ENCODE results near the gene ZBTB7C.
A peak's percentile ranks its signal among the peaks of the same experiment; 100 is the strongest.

ZBTB7C gene

DNA sequence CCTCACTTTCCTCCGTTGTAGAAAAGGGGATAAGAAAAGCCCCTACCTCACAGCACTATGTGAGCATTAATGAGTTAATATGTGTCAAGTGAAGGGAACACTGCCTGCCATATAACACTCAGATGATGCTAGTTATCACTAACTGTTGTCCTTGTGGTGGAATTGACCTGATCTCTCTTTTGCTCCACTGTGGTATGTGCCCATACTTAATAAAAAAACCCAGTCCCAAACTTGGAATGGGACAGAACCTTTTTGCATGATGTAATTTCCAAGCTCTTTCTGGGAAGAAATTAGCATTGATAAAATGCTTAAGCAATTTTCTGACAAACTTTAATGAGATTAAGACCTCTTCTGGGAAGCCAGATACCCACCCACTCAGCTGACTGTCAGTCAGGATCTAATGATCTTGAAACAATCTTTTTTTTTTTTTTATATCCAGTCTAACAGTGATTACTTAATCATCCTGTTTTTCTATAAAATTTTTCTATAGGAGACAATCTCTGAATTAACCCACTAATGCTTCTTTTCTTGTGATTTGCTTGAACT lies 158.7 kb downstream of the ZBTB7C start:
- DNase-seq, result no peak

DNA sequence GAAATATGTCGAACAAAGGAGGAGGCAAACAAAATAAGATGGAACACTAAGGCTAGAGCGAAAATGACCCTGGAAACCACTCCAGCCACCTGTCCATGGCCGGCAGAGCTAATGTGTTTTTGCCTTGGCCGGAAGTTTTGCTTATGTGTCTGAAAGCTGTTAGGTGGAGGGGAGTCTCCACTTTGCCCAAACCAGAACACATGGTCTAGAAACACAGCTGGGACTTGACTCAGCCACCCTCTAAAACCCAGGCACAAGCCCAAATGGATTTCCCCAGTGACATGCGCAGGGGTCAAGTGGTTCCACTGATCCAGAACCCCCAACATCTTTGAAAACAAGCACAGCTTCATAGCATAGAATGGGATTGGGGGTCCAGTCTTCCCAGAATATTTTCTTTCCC lies 159.3 kb downstream of the ZBTB7C start:
- no peak for DNase-seq

DNA sequence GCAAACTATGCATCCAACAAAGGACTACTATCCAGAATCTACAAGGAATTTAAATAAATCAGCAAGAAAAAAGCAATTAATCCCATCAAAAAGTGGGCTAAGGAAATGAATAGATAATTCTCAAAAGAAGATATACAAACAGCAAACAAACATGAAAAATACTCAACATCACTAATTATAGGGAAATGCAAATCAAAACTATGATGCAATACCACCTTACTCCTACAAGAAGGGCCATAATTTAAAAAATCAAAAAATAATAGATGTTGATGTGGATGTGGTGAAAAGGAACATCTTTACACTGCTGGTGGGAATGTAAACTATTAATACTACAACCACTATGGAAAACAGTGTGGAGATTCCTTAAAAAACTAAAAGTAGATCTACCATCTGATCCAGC lies 164.7 kb downstream of the ZBTB7C start:
- DNase-seq, result no peak

DNA sequence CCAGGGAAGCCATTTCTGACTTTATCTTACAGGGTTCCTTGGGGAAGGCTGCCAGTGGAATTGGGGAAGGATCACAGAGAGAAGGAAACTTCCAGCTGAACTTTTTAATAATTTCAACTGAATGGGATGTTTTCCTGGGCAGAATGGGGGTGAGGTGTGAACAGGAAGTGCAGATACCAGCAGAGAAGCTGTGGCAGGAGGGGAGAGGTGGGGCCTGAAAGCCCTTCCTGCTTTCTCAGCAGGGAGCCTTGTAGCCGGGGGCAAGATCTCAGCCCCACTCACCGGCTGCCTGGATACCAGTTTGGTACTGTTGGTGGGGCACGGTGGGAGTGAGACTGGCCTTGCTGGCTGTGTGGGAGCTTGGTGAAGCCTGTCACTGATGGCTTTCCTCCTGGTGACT lies 170.5 kb downstream of the ZBTB7C start:
- DNase-seq, result no peak

DNA sequence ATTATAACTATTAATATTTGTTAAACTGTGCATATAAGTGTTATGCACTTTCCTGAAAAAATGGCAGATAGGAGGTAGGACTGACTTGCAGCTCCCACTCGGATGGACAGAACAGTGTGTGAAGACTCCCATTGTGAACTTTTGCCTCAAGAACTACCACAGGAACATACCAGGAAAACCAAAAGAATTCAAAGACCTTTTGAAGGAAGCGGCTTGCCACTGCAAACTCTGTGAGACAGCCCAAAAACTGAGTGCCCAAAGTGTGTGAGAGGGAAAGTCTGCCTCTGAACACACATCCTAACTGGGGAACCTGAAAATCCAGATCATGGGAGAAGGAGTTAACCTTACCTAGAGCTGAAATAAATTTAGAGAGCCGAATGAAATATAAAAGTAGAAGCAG lies 171.0 kb downstream of the ZBTB7C start:
- no peak for DNase-seq

DNA sequence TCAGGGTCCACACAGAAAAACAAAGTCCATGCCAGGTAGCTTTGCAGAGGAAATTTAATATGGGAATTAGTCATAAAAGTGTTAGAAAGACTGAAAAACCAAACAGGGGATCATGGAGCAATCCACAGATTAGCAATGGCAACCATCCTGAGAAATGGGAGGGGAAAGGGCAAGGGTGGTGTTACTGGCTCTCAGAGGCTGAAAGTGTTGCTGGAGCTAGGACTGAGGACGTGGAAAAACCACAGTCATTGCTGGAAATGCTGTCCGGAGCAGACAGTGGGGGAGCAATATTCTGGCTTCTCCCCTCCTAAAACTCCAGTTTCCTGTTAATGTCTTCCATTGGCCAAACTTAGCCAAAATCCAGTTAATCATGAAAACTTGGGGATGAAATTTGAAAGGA lies 172.4 kb downstream of the ZBTB7C start:
- no peak for DNase-seq

DNA sequence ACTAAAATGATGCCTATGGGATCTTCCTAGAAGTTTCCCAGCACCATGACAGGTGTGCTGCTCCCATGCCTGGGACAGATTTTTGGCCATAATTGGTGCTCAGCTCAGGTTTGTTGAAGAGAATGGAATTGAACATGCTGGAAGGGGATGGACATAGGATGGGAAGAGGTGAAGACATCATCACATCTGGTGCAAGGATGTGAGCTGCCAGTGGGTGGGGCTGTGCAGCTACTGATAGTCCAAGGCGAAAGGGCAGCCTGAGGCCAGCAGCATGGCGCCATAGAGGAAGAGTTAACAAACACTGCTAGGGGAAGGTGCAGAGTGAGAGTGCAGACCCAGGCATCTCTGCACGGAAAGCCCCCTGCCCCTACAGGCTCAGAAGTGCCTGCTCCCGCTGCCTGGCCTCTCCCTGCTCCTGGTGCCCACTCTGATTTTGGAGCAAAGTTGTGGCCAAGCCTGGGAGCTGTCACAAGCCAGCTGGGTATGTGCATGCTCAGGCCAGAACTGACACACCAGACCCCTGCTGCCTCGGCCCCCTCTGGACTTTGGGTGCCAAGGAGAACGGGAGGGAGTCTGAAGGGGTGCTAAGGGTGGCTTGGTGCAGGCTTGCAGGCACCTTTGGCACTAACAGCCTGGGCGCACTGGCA lies 178.6 kb downstream of the ZBTB7C start:
- DNase-seq, result no peak

DNA sequence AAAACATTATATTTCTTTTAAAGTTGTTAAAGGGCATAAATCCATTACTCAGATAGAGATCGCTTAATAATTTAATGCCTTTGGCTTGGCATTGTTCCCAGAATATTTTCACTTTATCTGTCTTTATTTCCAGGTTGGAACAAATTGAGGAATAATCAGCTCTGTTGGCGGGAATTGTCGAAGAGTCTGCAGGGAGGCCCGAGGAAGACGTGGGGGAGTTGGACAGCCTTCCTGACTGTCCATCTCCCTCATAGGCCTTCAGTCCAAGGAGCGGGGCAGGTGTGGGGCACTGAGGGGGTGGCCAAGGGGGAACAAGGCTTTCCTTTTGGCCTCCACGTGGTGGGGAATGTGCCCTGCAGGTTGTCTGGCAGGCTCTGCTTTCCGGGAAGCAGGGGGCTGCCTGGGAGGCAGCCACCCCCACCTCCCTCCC lies 179.6 kb downstream of the ZBTB7C start:
- no peak for DNase-seq

DNA sequence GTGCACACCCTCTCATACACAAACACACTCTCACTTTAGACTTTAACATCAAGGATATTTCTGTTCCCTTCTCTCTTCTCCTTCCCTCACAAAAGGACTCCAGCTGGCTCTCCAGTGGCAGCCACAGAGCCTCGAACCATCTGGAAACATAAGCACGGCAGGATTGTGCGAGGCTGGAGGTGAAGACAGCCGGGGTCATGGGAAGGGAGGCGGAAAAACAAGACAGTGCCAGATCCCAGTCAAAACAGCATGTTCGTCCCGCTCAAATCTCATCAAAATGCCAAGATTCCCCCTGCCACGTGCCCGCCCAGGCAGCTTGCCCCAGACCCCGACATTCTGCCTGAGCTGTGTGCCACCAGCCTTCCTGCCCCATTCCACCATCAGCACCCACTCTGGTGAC lies 180.3 kb downstream of the ZBTB7C start:
- DNase-seq, result no peak

DNA sequence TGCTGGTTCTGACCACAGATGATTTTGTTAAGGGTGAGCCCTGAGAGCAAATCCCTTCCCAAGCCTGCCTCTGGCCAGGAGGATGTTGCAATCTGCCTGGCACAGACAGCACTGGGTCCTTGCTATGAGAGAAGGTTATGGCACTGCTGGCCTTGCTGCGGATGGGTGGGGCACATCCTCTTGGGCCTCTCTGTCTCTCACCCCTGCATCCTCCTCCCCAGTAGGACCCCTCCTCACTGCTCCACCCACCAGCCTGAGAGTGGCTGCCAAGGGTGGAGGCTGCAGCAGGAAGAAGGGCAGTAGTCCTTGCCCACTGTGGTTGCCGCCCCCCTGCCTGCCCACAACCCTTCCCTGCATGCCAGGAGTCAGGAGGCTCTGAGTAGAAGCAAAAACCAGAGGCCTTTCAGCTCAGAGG lies 180.9 kb downstream of the ZBTB7C start:
- DNase-seq, result no peak

DNA sequence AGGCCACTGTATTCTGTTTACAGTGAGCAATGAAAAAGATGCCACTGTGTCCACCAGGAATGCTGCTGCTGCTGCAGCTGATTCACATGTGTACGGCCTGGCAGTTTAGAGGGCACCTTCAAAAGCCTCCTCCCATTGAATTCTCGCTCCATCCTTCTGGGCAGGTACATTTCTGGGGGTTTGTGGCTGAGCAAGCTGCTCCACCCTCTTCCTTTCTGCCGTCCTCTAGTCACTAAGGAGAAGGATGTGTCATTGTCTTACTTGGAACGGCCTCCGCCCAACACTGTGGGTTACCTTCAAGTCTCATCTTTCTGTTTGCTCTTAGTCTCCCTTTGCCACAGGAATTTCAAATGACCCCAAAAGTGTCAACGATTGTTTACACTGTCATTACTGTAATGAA lies 182.0 kb downstream of the ZBTB7C start:
- DNase-seq, result no peak

DNA sequence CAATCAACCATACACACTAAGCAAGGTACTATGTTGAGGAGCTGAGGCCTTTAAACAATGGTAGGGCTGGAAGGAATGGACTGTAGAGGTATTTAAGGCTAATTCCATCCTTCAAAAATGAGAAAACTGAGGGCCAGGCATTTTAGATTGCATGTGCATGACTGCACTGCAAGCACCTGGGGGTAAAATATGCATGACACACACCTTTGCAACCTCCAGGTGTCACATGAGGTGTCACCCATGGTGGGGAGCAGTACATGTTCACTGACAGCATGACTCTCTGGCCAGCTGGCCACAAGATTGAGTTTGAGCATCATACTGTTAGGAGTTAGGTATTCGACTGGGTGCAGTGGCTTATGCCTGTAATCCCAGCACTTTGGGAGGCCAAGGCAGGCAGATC lies 182.8 kb downstream of the ZBTB7C start:
- DNase-seq, result no peak

DNA sequence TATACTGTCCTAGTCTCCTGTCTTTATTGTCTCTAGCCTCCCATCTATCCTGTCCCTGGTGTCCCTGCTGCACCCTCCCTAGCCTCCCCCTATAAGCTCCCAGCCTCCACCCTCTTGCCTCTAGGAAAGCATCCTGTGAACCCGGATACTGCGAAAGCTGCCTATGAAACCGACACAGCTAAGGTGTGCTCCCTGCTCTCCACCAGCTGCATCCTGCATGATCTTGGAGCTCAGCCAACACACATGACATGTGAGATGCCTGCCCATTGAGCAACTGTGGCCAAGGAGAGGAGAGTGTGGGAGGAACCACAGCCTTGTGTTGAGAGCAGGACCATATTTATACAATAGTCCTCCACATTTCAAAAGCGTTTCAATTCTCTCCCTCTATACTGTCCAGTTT lies 187.1 kb downstream of the ZBTB7C start:
- DNase-seq, result peak; percentile 23

DNA sequence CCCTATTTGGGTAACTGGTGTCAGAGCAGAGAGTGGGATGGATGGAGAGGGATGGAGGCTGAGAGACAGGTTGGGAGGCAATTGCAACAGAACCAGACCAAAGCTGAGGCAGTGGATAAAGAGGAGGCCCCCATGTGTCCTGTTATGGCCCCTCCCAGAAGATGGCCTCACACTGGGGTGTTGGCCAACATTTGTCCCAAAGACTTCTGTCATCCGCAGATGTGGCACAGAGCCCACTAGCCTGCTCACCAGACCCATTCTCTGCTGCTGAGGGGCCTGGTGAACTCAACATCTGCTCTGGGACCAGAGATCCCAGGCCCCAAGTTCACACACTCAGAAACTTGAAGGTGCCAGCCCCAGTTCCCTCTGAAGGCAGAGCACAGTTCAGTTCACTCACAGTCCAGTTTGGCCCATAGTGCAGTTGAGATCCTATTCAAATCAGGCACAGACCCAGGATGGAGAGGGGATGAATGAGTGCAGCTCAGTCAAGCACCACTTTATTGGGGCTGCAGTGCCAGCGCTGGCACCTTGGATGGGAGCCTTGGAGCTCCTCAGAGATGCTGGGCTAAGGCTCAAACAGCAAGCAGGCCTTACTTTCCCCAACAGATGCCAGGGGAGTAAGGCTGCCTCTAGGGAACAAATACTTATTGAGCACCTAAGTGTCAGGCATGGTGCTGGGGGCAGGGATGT lies 189.2 kb downstream of the ZBTB7C start:
- no peak for DNase-seq

DNA sequence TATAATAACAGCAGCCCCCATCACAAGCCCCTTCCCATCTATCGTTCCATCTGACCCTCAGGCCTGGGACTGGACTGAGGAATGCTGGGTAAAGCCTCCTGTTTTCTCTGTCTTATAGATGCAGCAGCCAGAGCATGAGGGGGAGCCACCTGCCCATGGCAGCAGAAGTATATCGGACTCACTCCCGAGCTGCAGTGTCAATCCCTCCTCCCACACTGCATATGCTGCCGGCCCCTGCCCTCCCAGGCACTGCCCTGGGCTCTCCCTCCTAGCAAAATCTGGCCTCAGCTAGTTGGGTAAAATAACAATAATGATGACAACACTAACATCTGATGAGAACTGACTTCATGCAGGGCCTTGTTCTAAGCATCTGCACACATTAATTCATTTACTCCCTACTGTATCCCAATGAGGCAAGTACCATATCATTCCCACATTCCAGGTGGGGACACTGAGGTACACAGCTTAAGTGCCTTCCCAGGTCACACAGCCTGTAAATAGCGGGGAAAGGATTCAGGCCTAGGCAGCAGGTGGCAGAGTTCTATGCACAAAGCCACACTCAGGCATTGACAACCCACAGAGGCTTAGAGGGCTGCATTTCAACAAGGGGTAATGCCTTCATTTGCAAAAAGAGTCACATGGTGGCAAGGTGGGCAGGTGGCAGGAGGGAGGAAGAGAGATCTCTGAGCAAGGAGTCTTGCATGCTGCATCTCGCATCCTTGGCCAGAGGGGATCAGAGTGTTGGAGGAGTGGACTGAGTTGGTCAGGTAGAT lies 190.0 kb downstream of the ZBTB7C start:
- no peak for DNase-seq

DNA sequence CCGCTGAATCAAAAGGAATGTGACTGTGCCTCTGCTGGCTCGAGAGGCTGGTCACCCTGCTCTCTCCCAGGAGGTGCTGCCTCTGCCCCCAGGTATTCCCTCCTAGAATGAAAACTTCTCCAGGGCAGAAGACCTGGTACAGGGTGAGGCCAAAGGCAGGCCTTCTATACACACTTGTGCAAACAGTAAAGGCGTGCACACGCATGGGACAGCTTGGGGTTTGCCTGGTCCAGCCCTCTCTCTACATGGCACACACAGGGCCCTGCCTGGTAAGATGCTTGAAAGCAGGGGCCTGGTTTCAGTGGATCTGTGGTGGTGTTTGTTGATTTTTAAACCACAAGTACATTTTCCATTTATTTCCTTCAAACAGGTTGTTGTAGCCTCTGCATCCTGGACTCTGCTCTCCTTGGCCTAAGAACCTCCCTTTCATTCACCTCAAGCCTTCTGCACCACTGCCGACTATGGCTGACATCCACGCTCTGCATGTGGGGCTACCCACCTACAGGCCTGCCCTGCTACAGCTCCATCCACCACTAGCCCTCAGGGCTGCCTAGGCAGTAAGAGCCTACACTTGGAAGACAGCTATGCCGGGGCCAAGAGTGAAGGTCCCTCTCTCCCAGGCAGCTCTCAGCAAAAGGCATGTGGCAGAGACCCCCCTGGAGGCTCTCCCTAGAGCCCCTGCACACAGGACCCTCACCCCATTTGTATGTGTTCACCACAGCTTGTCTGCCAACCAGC lies 190.7 kb downstream of the ZBTB7C start:
- DNase-seq, result no peak

DNA sequence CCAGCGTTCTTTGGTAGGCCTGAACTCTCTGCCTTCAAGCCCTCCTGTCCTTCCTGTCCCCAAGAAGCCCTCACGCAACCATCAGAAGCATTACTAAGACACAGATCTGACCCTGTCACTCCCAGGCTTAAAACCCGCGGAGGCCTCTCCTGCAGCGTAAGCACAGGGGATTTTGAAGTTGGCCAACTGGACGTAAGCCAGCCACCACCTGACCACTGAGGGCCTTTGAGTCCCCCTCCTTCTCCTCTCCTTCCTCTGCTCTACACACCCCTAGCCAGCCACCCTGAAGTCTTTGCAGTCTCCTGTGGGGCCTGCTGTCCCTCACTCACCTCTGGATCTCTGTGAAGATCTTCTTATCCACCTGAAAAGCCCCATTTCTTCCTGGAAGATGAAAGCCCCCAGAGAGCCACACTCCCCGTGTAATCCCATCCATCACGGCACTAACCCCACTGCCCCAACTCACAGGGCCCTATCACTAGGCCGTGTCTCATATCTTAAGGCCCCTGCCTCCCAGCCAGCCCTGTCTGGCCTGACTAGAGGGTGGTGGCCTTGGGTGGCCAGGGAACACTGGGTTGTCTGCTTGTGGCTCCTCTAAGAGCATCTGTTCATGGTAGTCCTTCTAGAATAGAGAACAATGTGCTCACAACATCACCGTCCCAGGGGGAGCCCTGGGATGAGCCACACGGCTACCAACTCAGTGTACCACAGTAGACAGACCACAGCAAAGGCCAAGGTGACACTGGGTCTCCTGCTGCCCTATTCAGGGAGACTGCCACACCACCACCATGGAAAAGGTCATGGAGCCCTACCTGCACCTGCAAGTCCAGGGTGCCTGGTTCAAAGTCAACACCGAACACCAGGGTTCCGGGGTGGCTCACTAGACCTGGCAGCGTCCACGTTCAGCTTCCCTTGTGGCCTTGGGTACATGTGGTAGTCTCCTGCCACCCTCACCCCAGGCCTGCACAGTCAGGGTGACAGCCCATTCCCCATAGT lies 191.6 kb downstream of the ZBTB7C start:
- DNase-seq, result no peak

DNA sequence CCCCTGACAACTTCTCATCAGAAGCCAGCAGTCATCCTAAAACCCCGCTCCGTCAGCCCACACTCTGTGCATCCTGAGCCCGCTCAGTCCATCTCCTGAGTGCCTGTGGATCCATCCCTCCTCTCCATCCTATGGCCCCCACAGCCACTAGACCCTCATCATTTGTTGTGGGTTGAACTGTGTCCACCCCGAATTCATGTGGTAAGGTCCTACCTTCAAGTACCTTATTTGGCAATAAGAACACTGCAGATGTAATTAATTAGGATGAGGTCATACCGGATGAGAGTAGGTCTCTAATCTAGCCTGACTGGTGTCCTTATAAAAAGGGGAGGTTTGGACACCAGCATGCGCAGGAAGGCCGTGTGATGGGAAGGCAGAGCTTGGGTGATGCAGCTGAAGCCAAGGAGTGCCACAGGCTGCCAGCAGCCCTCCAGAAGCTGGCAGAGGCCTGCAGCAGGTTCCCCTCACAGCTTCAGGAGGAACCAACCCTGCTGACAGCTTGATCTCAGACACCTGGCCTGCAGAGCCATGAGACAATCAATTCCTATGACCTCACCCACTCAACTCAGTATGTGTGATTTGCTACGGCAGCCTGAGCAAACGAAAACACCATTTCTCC lies 192.4 kb downstream of the ZBTB7C start:
- DNase-seq, result no peak

DNA sequence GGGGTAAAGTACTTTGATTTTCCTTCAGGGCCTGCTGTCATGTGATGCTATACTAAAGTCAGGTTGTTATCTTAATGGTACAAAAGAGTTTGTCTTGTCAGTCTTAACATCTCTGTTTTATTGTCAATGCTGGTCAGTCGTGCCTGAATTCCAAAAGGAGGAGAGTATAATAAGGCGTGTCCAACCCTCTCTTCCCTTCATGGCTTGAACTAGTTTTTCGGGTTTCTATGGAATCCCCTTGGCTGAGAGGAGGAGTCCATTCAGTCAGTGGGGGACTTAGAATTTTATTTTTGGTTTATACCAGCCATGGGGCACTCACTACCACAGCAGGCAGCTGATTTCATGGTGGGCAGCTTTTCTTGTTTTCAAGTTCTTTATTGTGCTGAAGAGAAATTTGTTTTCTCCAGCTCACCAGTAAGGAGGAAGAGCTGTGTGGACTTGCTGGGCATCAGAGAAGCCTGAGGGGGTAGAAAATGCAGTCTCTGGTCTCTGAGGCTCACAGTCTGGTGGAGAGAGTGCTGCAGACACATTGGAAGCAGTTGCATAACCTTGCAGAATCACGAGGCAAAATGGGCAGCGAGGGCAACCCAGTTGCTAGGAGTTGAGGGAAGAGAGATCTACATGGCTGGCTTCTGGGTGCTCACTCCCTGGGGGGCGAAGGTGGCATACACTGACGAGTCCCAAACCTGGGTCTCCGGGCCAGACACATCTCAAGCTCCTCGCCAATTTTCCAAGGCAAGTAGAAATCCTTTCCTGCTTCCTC lies 193.1 kb downstream of the ZBTB7C start:
- DNase-seq, result no peak

DNA sequence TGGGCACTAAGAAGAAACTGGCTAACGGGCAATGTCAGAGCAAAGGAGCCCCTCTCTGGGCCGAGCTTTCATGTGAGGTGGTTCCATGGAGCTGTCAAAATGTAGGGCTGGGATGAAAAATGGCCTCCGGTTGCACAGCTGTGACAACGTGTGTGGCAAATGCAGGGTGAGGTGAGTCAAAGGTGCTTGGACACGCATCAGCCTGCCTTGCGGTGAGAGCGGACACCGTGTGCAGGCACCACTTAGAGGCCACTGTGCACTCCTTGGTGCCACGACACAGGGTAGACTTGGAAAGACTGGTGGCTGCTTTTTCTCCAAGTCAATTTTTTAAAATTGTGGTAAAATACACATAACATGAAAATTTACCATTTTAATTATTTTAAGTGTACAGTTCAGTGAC lies 195.4 kb downstream of the ZBTB7C start:
- DNase-seq, result no peak
